HG02571 (cell line): Measurements from ENCODE around the gene PRR29.
"Not testable (repeated sequence)": the region's sequence is repeated elsewhere in the genome, so short reads cannot be mapped to it uniquely, and the experiment has no call there.

ENCODE experiments used
- ATAC-seq: cut with Tn5 transposase; IDR thresholded peaks from one replicate; pipeline ENCODE4 v1.9.1; 2021; ENCODE audit warnings: mild to moderate bottlenecking, moderate library complexity; ENCODE audit not compliant: unreplicated experiment

Gene PRR29

GRCh38 chr17:63995626-63996025 is 2.5 kb upstream of the PRR29 start:
- no peak for ATAC-seq

- ATAC-seq, result no peak
These were observed 1.5 kb upstream of the PRR29 start for GRCh38 chr17:63996430-63997182.

GRCh38 chr17:63997341-63998048 is 656 bp upstream of the PRR29 start:
- no peak for ATAC-seq

DNA sequence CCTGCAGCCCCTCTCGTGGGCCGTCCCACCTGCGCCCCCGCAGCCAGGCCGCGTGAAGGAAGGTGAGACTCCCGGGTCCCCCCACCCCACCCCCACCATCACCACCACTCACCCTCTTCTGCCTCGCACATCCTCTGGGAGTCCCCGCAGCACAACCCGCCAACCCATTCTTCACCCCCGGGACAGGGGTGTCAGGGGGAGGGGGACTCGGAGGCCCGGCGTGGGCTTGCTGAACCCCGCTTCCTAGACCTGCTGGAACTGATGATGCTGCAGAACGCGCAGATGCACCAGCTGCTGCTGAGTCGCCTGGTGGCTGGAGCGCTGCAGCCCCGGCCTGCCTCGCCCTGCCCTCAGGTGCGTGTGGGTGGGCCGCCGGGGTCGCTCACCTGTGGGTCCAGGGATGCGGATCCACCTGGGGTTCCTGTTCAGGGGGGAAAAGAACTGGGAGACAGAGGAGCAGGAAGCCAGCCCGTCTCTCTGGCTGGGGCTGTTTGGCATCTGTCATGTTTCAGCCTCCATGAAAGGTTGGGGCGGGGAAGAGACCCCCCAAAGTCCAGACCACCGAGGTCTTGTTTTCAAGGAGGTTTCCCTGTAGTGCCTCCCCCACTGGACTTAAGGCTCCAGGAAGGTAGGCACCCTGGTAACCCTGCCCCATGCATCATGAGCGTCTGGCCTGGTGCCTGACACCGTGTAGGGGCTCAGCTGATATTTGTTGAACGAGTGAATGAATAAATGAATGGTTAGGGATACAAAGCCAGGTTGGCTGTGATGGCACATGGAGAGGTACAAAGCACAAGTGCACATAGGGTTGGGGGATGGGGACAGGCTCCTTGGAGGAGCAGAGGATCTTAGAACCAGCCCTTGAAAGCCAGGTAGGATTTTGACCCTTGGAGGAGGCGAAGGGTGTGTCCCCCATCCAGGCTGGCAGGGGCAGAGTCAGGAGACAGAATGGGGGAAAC is 849 bp downstream of the PRR29 start:
- ATAC-seq, result no peak

GRCh38 chr17:63999680-64000531 is 1.8 kb downstream of the PRR29 start:
- ATAC-seq, result no peak

GRCh38 chr17:64001091-64001579 is 3.0 kb downstream of the PRR29 start:
- no peak for ATAC-seq

DNA sequence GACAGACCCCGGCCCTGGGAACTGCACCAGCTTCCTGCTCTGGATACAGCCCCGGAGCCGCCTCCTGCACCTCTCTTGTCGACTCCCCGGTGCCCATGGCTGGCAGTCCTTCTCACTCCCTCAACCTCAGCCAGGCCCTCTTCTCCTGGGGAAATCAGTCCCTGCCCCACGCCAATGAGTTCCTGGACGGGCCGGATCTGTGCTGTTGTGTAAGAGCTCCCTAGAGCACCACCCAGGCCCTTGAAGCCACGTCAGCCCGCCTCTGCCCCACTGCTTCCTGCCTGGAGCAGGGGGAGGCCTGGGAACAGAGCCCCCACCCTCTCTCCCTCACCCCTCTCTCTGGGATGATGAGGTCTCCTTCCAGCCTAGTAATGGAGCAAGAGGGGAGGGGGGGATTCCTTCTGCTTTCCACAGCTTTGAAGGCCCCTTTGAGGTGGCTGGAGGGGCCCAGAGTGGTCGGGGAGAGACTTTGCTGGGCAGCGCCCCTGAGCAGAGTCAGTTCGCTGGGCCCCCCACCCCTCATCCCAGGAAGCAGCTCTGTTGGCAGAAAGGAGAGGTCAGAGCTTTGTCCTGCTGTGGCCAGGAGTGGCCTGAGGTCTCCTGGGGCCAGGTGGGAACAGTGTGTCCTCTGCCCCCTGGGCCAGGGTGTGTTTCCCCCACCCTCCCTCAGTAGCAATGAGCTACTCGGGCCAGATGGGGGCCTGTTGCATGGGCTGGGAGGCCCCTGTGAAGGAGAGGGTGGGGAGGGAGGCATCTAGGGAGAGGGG is 3.8 kb downstream of the PRR29 start:
- ATAC-seq, result no peak

DNA sequence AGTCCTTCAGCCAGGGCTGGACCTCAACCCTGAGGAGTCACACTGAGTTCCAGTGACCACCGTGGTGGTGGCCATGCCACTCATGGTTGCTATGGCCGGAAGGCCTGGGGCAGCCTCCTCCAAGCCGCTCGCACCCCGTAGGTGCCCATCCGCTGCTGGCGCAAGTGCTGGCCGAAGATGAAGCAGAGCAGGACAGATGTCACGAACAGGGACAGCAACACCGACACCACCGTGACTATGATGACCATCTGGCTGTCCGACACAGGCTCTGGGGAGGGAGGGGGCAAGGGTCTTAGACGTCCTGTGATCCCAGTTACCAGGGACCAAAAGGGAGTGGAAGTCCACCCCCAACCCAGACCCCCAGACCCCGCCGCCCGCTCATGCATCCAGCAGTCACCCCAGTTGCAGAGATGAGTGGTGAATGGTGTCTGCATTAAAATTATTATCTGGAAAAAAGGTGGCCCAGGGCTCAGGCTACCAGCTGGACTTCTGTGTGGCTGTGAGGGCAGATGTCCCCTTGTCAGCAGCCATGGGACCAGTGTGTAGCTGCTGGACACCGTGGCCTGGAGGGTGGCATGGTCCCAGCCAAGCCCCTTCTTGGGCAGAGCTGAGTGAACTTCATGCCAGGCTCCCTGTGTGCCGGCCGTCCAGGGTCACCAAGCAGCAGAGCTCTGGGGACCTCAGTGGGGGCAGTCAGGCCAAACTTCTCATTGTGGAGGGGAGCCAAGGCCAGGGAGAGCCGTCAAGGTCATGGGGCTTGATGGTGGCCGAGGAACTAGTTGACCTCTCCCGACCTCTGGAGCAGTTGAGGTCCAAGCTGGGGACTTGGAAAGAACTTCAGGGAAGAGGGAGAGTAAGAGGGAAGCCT is 4.7 kb downstream of the PRR29 start:
- no peak for ATAC-seq

DNA sequence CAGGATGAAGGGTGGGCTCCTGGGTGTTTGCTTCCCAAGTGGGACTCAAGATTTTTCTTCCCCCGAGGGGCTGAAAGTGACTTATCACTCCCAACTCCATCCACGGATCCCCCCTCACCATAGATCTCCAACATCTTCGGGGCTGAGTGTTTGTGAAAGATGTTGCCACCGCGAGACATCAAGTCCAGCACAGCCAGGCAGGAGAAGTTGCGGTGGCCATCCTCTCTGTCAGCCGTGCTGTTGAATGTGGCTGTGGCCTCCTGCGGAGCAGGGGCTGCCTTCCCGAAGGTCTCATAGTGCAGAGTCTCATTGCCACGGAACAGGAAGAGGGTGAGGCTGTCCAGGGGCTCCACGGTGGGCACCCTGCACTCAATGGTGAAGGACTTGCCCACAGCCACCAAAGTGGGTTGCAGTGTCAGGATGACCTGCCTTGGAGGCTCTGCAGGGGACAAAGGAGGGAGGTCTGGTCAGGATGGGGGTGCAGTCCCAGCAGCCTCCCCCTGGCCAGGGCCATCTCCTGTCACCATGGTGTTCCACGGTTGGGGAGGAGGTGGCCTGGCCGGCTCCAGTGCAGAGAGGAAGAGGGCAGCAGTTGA is 5.5 kb downstream of the PRR29 start:
- ATAC-seq, result no peak

DNA sequence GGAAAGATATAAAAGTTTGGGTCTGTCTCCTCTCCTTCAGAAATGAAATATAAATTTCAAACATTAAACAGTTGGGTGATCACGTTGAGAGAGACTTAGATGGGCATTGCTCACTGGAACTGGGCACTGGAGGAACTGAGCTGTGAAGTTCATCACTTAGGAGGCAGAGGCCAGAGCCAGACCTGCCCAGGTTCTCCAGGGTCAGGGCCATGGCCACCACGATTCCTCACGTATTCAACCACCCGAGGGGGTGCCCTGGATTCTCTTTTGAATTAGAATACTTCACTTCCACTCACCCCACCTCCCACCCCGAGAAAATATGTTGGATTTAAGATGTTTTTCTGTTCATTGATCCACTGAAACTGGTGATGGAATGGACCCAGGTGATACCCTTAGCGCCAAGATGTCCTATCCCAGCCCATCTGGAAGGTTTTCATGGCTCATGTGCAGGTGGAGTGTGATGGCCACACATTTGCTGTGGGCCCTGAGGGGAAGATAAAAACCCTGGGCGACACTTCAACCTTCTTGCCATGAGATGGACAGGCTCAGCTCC is 6.1 kb downstream of the PRR29 start:
- no peak for ATAC-seq

DNA sequence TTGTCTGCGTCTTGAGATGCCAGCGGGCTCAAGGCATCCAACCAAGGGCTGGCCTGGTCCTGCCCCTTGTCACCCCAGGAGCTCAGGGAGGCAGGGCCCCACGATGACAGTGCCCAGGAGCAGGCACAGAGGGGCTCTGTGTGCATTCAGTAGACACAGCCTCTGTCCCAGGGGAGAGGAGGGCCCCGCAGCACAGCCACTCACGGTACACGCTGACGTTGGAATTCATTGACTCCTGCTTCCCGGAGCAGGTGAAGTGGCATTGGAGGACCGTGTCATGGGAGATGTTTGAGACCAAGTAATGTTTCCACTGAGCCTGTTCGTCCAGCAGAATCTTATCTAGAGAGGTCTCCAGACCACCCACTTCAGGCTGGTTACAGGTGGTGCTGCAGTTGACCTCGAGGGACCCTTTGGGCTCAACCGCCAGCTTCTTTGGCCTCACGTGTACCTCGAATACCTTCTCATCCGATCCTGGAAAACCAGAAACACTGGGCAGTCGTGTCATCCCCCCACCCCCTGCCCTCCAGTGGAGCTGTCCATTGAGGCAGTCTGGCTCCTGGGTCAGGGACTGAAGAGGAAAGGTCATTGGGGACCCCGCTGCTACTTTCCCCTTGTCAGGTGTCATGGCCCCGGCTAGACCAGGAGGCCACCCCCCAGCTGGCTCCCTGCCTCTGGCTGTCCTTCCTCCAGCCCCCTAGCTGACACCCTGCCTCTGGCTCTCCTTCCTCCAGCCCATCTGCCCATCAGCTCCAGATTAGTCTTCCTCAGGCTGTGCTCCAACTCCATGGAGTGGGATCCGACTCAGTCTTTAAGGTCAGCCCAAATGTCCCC is 7.0 kb downstream of the PRR29 start:
- ATAC-seq, result no peak

DNA sequence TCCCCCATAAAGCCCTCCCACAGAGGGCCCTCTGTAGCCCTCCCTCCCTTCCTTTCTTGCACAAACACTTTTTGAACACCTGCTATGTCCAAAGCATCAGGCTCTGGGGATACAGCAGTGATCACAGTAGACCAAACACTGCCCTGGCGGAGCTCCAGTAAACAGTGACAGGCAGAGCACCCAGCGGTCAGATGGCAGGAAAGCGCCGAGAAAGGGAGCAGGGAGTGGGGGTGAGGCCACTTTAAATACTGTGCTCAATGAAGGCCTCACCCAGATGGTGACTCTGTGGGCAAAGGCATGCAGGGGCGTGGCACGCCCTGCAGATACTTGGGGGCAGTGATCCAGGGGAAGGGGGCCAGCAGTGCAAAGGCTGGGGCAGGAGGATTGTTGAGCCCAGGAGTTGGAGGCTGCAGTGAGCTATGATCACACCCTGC is 7.6 kb downstream of the PRR29 start:
- no peak for ATAC-seq

- ATAC-seq, result no peak
These were observed 8.4 kb downstream of the PRR29 start for GRCh38 chr17:64006361-64007088.

DNA sequence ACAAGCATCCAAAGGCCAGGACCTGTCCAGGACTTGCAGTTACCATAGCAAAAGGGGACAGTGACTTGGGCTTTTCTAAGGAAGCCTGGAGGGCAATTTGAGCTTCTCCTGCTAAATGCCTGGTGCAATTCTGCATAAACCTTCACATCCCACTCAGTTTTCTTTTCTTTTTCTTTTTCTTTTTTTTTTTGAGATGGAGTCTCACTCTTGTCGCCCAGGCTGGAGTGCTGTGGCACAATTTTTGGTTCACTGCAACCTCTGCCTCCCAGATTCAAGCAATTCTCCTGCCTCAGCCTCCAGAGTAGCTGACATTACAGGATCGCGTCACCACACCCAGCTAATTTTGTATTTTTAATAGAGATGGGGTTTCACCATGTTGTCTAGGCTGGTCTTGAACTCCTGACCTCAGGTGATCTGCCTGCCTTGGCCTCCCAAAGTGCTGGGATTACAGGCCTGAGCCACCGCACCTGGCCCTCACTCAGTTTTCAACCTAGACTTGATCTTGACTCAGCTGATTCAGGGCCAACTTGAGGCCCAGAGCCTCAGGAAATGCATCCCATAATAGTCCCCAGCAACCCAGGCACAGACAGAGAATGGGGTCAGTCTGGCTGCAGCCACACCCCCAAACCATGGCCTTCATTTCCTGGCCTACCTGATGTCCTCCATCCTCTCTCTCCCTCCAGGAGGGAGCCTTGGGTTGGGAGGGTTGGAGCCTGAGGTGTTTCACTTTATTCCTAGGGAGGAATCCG is 9.1 kb downstream of the PRR29 start:
- not testable (repeated sequence) for ATAC-seq

DNA sequence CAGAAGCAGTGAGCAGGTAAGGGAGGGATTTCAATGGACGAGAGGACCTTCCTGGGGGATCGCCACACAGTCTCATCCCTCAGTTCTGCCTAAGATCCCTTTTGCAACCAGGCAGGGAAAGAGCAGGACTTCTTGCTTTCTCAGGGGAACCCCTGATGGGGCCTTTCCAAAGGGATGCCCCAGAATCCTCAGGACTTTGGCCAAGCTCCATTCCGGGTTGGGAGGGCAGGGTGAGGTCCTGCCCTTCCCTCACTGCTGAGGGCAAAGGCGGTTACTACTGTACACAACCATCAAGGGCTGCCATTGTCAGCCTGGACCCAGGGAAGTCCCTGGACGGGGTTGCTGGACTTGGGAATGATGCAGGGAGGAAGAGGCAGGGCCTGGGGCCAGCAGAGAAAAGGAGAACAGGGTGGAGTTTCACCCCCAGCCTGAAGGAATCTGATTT is 9.7 kb downstream of the PRR29 start:
- ATAC-seq, result no peak

- no peak for ATAC-seq
These were observed 10.2 kb downstream of the PRR29 start for GRCh38 chr17:64008346-64008745.
